HK-2 (cell line): ENCODE data around the gene HTRA3.

Source experiments
- DNase-seq: peaks from one replicate; pipeline ENCODE4 v3.0.0-alpha.2; 2018; ENCODE audit not compliant: unreplicated experiment

The HTRA3 gene

DNA sequence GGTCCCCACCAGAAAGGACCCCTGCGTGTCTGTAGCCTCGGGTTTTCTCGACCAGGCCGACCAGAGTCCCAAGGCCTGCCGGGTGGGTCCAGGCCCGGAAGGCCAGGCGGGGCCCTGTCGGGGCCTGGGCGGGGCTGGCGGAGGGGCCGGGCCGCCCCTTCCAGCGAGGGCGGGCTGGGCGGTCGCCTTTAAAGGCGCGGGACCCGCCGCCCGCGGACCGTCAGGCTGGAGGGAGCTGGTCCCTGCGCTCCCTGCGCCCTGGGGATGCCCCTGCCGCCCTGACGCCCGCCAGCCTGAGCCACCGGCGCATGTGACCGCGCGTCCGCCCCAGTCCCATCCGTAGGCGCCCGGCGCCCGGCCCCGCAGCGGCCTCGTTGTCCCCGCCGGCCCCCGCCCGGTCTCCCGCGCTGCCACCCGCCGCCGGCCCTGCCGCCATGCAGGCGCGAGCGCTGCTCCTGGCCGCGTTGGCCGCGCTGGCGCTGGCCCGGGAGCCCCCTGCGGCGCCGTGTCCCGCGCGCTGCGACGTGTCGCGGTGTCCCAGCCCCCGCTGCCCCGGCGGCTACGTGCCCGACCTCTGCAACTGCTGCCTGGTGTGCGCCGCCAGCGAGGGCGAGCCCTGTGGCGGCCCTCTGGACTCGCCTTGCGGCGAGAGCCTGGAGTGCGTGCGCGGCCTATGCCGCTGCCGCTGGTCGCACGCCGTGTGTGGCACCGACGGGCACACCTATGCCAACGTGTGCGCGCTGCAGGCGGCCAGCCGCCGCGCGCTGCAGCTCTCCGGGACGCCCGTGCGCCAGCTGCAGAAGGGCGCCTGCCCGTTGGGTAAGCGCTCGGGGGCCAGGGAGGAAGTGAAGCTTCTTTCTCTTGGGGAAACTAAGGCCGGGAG lies at the start of gene HTRA3:
TSS of gene HTRA3 (plus strand) at position 220 of the 883 bp plus-strand sequence. CDS start at position 435, 215 bp downstream.
- DNase-seq, result no peak

DNA sequence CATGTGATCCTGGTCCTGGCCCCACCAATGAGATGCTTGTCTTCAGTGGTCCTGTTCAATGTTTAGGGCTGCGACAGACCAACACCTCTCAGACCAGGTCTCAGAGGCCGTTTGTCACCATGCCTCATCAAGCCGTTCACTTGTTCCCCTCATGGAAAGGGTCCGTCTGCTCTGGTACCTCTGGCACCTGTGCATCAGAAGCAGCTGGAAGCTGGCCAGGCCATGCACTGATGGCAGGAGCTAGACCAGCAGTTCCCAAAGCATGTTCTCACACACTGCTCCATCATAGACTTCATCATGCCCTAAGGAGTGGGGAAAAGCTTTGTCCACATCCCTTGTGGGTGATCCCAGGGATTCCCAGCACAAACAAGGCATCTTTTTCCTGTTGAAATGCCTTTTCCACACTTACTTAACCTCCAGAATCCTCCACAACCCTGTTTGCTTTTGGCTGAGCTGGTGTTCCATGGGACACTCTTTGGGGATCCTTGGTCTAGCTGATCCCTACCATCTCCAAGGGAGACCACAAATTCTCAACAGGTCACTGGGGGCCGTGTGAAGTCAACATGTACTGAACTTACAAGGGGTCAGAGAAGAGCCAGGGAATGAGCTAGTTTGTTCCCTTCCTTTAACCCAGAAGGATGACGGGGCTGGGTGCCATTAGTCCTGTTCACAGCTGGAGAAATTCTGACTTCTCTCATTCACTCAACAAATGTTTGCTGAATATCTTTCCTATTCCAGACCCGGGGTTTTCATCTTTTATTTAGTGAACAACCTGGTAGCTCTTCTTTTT lies 48.7 kb upstream of the HTRA3 start:
- DNase-seq, result no peak

DNA sequence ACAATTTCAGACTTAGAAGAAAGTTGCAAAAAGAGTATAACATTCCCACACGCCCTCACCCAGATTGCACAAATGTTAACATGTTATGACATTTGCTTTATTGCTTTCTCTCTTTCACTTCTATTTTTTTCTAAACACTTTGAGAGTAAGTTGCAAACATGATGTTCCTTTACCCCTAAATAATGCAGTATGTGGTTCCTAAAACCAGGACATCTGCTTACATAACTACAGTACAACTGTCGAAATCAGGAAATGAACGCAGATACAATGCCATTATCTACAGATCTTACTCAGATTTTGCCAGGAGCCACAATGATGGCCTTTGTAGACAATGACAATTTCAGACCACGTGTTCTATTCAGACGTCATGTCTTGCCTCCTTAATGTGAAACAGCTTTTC lies 48.1 kb upstream of the HTRA3 start:
- no peak for DNase-seq

DNA sequence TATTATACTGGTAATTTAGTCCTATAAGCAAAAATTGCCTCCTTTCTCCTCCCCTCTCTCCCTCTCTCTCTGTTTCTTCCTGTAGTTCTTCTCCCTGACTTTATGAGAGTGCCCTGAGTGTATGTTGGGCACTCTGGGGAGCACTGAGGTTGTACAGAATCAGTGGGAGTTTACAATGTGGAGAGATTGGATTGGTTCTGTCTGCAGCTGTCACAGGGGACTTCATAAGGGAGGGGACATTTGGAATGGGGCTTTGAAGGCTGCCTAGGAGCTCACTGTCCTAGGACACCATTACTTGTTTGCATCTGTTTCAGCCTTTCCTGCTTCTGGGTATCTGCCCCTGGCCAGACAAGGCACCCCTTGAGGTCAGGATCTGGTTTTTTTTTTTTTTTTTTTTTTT lies 47.6 kb upstream of the HTRA3 start:
- DNase-seq, result no peak

DNA sequence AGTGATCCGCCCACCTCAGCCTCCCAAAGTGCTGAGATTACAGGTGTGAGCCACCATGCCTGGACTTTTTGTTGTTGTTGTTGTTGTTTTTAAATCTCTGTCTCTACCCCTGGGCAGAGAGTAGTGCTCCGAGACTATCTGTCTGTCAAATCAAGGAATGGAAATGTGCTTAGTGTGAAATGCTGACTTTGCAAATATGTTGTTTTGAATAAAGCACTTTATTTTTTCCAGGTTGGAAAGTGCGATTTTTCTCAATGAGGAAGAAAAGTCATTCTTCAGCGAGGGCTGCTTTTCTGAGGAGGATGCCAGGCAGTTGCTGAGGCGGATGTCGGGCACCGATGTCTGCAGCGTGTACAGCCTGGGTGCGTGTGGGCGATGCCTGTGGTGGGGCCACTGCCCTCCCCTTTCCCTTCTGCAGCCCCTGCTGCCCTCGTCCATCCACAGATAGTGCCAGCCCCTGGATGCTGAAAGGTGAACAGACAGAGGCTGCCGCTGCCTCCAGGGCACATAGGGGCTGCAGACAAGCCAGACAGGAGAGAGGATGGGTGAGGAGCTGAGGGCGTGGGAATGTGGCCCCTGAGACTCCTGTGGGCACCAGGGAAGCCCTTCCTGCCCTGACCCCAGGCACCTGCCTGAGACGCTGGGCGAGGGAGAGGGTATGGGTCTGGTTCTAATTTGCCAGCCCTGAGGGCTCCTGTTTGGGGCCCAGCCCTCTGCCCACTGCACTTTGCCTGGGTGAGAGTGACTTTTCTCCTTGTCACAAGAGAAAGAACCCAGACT lies 46.8 kb upstream of the HTRA3 start:
- DNase-seq, result no peak

DNA sequence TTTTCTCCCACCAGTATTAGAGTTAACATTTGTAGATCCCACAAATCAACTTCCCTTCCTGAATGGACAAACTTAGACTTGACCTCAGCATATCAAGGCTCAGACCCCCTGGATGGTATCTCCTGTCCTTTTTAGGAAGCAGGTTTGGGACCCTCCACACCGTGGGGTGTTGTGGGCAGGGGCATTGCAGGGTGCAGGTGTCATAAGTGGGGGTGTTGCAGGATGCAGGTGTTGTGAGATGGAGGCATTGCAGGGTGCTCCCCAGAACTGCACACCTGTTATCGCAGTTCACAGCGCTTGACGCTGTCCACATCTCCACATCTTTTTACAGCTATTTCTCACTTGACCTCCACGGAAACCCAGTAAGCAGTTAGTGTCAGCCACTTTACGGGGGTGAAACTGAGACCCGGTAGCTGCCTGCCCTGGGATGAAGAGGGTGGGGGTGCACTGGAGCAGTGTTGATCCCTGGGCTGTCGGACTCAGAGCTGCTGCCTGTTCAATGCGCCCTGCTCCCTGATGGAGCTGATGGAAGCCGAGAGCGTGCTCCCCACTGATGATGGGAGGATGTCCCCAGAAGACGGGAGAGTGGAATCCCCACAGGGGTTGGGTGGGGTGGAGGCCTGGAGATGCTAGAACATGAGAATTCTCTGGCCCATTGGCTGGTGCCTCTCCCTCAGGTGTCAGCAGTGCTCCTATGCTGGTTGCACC lies 45.1 kb upstream of the HTRA3 start:
- no peak for DNase-seq

DNA sequence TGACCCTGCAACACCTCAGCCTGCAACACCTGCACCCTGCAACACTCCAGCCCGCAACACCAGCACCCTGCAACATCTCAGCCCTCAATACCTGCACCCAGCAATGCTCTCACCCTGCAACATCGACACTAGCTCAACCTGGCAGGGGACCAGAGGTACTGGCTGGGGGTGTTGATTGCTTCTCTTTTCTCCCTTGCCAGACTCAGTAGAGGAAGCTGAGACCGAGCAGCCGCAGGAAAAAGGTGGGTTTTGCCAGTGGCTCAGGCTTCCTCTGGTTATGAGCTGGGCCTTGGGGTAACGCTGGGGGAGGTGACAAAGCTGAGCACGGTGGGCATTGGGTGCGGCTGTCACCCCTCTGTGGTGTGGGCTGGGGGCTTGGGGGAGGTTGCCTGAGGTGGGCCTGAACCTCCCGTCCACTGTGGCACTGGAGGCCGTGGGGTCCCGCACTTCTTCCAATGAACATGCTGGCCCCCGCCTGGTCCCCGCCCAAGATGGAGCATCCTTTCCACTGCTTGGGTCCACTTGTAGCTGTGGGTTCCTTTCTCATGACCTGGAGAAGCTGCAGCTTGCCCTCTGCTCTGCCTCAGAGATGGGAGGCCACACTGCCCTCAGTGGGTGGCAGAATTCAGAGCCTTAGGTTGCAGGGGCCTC lies 44.5 kb upstream of the HTRA3 start:
- no peak for DNase-seq

DNA sequence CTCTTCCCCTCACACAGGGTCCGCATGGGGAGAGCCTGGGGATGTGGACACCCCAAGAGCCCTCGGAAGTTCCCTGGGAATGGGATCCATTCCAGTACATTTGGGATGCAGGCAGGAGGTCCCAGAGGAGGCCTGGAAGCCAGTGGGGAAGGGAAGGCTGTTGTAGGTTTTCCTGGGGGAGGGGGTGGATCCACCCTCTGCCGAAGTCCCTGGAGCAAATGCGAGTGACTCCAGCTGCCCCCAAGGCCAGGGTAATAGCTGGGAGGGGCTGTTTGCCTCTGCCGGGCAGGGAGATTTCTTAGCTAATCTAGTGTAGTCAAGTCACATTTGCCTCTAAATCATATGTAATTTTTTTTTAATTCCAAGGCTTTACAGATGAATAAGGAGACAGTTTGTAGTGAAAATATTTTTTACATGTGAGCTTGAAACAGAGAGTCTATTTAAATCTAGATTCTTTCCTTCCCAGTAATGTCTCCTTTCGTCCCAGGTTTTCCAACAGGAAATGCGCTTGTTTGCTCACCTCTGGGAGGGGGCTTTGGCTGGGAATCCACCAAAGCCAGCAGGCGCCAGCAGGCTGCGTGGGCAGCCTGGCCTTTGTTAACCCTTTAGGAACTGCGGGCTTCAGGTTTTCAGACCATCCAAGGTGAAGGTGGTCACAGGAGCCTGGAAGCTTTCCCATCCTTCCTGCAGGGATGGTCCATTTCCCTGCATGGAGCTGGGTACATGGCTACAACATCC lies 43.7 kb upstream of the HTRA3 start:
- no peak for DNase-seq

DNA sequence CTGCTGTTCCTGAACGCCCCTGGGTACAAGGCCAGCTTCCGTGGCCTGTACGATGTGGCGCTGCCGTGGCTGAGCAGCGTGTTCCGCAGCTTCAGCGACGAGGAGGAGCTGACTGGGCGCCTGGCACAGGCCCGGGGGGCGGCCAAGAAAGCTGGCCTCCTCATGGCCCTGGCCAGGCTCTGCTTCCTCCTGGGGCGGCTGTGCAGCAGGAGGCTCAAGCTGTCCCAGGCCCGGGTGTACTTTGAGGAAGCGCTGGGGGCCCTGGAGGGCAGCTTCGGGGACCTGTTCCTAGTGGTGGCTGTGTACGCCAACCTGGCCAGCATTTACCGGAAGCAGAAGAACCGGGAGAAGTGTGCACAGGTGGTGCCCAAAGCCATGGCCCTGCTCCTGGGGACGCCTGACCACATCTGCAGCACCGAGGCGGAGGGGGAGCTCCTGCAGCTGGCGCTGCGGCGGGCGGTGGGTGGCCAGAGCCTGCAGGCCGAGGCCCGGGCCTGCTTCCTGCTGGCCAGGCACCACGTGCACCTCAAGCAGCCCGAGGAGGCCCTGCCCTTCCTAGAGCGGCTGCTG lies 42.3 kb upstream of the HTRA3 start:
- no peak for DNase-seq

DNA sequence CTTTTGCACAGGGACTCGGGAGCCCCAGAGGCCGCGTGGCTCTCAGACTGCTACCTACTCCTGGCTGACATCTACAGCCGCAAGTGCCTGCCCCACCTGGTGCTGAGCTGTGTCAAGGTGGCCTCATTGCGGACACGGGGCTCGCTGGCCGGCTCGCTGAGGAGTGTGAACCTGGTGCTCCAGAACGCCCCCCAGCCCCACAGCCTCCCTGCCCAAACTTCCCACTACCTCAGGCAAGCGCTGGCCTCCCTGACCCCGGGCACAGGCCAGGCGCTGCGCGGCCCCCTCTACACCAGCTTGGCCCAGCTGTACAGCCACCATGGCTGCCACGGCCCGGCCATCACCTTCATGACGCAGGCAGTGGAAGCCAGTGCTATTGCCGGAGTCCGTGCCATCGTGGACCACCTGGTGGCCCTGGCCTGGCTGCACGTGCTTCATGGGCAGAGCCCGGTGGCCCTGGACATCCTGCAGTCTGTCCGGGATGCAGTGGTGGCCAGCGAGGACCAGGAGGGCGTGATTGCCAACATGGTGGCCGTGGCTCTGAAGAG lies 41.7 kb upstream of the HTRA3 start:
- DNase-seq, result no peak

DNA sequence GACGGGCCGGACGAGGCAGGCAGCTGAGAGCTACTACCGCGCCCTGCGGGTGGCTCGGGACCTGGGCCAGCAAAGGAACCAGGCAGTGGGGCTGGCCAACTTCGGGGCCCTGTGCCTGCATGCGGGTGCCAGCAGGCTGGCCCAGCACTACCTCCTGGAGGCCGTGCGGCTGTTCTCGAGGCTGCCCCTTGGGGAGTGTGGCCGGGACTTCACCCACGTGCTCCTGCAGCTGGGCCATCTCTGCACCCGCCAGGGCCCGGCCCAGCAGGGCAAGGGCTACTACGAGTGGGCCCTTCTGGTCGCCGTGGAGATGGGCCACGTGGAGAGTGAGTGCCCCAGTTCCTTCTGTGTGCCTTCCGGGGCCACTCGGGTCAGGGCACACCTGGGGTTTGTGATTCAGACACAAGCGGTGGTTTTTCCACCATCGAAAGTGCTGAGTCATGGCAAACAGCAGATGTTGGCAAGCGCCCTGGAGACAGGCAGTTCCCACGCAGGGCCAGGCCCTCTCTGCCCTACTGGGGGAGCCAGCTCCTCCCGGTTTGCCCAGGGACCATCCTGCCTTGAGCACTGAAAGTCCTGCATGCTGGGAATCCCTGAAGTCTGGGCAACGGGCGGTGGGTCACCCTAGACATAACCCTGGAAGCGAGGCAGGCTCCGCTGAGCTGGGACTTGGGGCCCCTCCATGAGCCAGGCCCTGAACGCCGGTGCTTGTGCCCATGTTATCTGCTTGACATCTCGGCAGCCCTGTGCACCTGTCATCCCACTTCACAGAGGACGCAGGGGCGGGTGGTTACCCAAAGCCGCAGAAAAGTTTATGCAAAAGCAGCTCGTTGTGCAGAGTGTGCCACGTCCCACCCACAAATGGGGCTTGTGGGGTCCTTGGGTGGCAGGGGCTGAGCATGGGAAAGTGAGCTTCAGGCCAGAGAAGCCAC lies 41.0 kb upstream of the HTRA3 start:
- DNase-seq, result peak; percentile 81

DNA sequence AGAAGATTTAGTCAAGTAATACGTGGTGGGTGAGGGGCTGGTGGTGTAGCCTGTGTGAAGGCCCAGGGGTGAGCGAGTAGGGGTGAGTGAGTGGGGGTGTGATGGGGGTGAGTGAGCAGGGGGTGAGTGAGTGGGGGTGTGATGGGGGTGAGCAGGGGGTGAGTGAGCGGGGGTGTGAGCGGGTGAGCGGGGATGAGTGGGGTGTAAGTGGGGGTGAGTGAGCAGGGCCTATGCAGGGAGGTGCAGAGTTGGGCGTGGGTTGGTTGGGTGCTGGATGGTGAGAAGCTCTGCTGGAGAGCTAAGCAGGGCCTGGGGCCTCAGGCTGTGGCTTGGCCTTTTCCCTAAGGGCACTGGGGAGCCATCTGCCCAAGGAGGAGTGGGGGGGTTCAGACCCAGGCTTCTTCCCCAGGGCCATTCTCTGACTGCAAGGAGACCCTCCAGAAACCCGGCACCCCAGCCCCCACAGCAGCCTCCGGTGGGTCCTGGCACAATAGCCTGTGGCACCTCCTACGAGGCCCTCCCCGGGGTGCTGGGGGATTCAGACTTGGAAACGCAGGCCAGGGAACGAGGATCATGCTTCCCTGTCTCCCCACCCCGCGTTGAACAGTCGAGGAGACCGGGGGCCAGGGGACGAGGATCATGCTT lies 40.1 kb upstream of the HTRA3 start:
- DNase-seq, result no peak

DNA sequence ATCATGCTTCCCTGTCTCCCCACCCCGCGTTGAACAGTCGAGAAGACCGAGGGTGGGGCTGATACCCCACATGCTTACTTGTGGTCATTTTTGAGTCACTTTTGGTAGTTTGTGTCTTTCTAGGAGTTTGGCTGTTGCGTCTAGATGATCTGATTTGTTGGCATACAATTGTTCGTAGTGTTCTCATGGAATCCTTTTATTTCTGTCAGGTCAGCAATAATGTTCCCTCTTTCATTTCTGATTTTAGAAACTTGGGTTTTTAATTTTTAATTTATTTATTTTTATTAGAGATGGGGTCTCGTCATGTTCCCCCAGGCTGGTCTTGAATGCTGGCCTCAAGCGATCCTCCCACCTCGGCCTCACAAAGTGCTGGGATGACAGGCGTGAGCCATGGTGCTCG lies 39.5 kb upstream of the HTRA3 start:
- no peak for DNase-seq

DNA sequence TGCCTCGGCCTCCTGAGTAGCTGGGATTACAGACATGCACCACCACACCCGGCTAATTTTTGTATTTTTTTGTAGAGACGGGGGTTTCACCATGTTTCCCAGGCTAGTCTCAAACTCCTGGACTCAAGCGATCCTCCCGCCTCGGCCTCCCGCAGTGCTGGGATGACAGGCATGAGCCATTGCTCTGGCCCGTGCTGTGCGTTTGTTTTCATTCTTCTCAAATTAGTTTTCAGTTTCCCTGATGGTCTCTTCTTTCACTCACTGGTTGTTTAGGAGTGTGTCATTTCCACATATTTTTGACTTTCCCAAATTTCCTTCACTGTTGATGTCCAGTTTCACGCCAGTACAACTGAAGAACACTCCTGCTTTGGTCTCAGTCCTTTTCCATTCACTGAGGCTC lies 38.7 kb upstream of the HTRA3 start:
- DNase-seq, result no peak

DNA sequence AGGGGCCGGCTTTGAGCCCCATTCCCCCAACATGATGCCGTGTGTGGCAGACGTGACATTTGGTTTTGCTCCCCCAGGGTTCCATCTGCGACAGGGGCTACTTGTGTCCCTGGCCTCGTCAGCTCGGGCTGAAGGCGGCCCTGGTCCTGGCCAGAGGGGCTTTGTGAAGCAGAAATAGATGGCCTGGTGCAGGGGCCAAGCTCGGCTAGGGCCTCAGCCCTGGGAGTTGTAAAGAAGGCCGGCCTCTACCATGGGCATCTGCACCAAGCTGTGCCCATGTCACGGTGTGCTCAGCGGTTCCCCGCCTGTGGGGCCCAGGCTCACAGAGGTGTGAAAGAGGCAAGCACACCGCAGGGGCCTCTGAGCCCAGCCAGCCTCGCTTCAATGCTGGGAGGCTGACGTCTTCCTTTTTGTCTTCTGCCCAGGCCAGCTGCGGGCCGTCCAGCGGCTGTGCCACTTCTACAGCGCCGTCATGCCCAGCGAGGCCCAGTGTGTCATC lies 38.0 kb upstream of the HTRA3 start:
- no peak for DNase-seq

DNA sequence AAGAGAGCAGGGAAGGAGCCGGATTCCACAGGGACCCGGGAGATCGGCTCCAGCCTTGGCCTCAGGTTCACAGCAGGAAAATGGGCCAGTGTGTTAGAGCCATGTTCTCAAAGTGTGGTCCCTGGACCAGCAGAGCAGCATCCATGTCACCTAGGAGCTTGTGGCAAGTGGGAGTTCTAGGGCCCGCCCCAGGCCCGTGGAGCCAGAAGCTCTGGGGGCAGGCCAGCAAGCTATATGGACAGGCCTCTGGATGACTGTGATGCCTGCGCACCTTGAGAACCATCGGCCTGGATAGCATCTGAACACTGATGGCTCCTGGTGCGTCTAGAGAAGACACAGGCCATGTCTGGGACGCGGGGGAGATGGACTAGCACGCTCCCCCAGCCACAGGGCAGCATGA lies 36.8 kb upstream of the HTRA3 start:
- DNase-seq, result no peak

DNA sequence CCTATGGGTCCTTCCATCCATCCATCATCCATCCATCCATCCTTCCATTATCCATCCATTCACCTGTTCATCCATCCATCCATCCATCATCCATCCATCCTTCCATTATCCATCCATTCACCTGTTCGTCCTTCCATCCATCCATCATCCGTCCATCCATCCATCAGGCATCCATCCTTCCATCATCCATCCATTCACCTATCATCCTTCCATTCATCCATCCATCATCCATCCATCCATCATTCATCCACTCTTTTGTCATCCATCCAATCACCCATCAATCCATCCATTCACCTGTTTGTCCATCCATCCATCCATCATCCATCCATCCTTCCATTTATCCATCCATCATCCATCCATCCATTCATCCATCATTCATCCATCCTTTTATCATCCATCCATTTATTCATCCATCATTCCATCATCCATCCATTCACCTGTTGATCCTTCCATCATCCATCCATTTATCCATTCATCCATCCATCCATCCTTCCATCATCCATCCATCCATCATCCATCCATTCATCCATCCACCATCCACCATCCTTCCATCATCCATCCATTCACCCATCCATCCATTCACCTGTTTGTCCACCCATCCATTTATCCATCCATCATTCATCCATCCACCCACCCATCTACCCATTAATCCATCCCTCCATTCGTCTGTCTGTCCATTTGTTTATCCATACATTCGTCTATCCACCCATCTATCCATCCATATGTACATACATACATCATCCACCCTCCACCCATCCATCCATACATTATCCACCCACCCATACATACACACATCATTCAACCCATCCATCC lies 35.7 kb upstream of the HTRA3 start:
- DNase-seq, result no peak
